A204.1 (cell line): ENCODE measurements around the gene STK10.
"Not testable (repeated sequence)": the region's sequence is repeated elsewhere in the genome, so short reads cannot be mapped to it uniquely, and the experiment has no call there.

Experiments
- FAIRE-seq: peaks from 2 replicates; lab custom pipeline; 2012; peaks lifted over from hg19 to GRCh38; lab: Jason Lieb, UNC

STK10 gene

DNA sequence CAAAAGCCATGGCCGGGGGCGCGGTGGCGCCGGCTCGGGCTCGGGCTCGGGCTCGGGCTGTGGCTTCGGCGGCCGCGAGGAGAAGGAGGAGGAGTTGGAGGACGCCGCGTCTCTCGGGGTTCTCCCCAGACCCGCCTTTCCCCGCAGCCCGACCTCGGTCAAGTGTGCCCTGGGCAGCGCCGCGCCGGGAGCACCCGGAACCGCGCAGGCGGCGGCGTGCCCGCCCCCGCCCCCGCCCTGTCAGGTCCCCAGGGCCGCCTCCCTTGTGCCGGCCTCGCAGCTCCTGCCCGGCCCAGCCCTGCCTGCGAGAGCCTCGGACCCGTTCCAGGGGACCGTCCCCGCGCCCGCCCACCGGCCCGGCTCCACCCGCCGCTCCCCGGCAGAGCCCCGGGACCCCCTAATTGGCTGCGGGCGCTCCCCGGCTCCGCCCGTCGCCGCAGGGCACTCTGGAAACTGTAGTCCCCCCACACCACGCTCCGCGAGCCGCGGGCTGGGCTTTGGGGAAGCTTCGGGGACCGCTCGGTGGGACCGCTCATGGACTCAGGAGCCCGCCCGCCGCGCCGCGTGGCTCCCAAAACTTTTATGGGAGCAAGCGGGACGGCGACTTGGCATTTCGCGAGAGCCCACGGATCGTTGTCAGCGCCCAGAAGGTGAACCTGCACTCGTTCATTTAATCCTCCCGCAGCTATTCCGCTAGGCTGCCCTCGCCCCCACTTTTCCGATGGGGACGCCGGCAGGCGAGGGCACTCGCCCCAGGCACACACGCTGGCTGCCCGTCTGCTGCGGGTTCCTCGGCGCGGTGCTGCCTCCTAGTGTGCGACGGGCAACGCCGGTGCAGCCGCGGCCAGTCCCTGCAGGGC is at the start of gene STK10:
Gene STK10, minus strand, starts transcription at position 192 of the 860 bp plus-strand sequence. Its CDS starts 182 bp downstream, at position 10.
- FAIRE-seq, result no peak

DNA sequence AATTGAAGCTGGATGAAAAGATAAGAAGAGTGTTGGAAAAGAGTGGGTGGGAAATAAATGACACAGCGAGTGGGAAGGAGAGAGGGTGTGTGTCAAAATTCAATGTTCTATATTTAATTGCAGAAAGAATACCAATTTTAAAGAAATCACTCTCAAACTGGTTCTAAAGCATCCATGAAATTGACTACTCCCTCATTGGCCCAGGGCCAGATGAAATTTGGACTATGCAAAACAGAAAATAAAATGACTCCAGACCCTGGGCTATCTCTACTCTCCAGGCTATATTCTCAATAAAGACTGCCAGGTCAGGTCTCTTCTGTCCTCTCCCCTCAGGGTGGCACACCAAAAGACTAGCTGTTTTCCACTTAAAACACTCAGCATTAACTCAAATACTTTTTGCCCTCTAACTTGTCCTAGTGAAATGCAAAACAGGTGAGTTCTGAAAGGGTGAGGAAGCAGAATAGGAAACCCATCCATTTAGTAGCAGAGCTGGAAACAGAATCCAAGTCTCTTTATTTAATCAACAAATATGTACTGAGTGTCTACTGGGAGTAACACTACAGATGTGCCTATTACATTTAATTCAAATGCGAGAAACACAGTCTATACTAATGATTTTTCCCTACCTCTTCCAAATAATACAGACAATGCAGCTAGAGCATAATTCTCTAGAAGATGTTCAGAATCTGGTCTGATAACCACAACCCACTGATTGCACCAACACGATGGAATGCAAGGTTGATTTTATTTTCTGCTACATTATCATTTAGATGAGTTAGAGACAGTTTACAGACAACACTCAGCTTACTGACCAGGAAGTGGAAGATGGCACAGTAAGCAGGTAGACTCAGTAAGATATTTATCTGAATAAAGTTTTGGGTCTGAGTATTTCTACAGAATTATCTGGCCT is 48.1 kb upstream of the STK10 start:
- no peak for FAIRE-seq

DNA sequence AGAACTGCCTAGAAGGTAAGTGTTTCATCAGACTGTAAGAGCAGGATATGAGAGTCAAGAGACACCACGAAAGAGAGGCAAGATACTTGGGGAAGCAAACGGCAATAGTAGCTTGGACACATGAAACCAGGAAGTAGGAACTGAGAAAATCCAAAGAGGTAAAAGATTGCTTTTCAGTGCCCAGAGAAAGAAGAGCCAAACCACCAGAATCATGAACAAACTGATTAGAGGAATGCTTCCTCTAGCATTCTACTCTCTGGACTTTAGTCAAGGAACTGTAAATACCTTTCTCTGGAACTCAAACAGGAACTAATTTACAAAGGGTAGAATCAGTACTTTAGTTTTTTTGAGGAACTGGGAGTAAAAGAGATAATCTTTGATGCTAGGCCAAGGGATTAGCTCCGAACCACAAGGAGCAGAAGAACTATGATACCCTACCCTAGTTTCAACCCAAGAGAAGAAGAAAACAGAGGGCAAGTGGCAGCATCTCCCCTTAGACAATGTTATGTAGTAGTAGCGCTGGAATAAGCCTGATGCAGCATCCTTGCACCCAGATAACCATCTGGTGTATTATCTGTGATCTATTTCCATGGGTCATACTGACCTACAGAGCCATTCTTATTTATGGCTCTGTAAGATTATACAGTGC is 47.2 kb upstream of the STK10 start:
- no peak for FAIRE-seq

DNA sequence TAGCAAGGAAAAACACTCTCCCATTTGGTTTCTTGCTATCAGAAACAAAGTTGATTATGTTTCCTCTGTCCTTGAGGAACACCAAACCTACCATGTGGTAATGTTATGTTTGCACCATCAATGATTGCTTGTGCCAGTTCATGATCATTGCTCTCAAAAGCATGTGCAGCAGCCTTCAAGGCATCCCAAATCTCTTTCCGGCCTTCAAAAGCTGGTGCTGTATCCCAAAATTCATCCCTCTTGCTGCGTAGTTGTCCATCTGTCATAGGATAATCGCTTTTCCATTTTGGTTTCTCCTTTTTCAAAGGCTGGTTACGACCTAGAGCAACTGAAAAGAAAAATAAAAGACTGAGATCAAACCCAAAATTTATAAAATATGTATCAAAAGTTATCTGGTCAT is 46.0 kb upstream of the STK10 start:
- FAIRE-seq, result no peak

DNA sequence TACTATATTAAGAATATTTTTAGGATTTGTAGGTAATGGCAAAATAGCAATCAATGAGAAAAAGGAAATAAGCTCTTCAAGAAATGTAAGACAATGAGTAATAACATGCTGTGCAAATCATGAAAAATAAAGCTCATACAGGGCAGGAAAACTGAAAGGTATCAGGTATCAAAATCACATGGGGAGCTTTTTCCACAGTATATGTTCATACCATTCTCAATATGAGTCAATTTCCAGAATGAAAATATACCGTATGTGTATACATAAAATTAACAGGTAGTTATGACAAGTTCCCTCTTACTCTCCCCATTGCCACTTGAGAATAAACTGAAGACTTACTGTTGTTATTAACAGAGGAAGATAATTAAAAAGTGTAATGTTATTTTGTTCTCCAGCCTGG is 41.9 kb upstream of the STK10 start:
- FAIRE-seq, result no peak

DNA sequence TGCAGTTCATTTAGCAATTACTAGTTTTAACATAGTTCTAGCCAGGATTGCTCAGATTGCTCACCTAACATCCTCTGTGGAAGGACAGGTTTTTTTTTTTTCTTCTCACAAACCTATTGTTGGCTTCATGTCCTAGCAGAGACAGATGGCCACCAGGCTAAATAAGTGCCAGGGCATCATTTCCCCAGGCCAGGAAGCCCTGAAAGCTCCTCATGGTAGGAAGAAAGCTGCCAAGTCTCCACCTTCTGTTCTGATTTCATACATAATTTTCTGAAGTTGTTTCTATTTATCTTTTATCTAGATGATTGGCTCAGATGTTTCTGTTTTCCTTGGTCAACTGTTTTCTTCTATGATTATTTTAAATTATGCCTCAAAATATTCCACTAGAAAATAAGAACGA is 37.0 kb upstream of the STK10 start:
- no peak for FAIRE-seq

DNA sequence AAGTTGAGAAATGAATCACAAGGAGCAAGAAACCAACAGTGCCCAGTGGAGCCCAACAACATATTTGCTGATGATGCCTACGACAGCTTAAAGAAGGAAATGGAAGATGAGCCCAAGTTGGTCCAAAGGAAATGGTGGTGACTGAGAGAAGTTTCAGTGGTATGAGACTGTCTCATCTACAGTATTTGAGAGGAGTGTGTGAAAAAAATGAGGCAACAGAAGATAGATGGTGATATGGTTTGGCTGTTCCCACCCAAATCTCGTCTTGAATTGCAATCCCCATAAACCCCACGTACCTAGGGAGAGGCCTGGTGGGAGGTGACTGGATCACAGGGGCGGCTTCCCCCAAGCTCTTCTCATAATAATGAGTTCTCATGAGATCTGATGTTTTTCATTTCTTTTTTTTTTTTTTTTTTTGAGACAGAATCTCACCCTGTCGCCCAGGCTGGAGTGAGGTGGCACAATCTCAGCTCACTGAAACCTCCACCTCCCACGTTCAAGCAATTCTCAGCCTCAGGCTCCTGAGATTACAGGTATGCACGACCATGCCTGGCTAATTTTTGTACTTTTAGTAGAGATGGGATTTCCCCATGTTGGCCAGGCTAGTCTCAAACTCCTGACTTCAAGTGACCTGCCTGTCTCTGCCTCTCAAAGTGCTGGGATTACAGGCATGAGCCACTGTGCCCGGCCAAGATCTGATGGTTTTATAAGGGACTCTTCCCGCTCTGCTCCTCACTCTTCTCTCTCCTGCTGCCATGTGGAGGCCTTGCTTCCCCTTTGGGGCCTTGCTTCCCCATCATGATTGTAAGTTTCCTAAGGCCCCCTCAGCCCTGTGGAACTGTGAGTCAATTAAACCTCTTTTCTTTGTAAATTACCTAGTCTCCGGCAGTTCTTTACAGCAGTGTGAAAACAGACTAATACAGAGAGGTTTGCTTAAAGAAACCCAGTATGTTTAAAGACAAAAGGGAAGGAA is 36.2 kb upstream of the STK10 start:
- FAIRE-seq, result no peak

DNA sequence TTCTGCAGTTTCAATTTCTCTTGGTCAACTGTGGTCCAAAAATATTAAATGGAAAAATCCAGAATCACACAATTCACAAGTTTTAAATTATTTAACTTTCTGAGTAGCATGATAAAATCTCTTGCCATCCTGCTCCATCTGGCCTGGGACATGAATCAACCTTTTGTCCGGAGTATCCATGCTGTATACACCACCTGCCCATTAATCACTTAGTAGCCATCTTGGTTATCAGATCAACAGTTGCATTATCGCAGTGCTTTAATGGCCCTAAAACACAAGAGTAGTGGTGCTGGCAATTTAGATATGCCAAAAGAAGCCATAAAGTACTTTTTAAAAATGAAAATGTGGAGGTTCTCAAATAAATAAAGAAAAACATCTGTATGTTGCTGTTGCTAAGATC is 31.3 kb upstream of the STK10 start:
- FAIRE-seq, result no peak

DNA sequence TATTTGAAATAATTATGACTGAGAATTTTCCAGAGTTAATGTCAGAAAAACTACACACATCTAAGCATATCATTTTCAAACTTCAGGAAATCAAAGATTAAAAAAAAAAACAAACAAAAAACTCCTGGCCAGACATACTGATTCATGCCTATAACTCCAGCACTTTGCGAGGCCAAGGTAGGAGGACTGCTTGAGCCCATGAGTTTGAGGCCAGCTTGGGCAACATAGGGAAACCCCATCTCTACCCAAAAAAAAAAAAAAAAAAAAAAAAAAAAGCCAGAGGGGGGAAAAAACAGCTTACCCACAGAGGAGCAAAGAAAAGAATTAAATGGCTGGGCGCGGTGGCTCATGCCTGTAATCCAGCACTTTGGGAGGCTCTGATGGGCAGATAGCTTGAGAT is 28.3 kb upstream of the STK10 start:
- FAIRE-seq, result no peak

DNA sequence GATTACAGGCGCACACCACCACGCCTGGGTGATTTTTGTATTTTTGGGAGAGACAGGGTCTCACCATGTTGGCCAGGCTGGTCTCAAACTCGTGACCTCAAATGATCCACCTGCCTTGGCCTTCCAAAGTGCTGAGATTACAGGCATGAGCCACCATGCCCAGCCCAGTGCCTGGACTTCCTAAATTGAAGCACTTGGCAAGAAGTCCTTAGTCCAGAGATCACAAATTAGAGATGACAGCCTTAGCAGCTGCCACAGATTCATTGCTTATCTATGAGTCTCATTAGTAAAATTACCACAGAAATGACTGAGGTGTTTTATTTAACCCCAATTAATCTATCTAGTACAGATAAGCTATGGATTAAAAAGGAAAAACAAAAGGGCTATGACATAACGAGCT is 25.1 kb upstream of the STK10 start:
- no peak for FAIRE-seq

DNA sequence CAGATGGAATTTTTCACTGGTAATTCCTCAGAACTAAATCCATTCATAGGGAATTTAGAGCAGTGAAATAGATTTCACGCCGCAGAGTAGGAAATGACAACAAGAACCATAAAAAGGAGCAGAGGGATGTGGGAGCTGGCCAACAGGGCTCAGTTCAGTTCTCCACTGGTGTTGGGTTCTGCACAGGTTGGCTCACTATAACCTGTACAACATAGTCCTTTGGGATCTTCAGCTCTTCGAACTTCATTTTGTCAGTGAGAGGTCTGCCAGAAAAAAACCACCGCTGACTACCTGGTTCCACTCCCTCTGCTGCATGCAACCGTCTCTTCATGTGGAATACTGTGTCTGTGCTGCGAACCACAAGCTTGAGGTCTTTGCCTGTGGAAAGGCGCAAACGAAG is 23.7 kb upstream of the STK10 start:
- FAIRE-seq, result no peak

DNA sequence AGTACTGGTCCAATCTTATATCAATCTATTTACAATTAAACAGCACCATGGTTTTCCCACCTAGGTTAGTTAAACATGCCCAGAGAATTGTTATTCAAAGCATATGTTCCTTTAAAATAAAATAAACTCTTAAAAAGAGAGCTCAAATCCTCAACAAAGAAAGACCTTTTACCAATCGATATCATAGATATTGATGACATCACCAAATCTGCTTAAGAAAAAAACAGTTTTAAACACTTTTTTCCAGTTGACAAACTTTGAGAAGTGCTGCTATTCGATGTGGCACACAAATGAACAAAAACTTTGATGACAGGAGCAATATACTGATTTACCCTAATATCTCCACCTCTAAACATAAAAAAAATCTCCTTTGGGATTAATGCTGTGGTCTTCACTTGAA is 21.7 kb upstream of the STK10 start:
- FAIRE-seq, result no peak

DNA sequence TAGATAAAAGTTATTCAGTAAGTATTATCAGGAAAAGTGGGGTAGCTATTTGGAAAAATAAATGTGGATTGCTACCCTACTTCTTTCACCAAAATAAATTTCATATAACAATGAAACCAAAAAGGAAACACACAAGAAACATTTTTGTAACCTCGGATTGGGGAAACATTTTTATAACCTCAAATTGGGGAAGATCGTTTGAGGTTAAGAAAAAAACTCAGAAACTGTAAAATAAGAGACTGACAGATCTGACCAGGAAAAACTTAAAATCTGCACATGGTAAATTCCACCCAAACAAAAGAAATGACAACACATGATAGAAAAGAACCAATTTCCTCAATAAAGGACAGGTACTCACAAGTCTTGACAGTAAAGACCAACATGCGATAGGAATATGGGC is 19.5 kb upstream of the STK10 start:
- no peak for FAIRE-seq

DNA sequence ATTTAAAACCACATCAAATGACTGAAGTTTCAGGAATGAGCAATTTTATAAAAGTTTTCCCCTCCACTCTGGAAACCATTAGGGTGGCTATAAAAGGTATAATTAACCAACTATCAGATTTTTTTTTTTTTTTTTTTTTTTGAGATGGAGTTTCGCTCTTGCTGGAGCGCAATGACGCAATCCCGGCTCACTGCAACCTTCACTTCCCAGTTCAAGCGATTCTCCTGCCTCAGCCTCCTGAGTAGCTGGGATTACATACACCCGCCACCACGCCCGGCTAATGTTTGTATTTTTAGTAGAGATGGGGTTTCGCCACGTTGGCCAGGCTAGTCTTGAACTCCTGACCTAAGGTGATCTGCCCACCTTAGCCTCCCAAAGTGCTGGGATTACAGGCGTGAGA is 18.0 kb upstream of the STK10 start:
- FAIRE-seq, result not testable (repeated sequence)

DNA sequence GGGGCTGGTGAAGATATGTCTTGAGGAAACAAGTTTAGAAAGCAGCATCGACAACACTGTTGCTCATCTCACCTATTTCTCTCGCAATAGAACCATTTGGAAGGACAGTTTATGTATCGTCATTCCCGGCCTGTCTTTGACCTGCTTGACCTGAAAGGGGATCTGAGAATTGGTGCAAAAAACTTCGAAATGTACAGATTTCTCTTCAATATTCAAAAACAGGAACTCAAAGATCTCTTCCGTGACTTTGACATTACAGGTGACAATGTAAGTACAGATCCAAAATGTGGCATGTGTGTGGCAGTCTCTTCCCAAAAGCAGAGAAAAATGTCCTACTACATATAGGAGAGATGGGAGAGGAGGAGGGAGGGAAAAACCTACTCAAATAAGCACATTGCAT is 12.5 kb upstream of the STK10 start:
- no peak for FAIRE-seq

DNA sequence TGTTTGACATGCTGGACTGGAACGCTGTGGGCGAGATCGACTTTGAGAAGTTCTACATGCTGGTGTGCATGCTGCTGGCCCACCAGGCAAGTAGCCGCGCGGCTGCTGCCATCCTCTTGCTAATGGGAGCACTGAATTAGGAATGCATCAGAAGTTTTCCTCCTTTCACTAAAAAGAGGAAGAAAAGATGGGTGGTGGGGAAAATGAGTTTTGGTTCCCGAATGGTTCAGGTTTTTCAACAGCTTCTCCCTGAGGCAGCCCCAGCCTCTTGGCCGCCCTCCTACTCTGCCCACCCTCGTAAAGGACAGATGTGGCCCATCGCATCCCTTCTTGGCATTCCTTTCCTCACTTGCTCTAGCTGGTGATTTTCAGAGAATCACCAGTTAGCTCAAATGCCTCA is 11.4 kb upstream of the STK10 start:
- FAIRE-seq, result no peak

DNA sequence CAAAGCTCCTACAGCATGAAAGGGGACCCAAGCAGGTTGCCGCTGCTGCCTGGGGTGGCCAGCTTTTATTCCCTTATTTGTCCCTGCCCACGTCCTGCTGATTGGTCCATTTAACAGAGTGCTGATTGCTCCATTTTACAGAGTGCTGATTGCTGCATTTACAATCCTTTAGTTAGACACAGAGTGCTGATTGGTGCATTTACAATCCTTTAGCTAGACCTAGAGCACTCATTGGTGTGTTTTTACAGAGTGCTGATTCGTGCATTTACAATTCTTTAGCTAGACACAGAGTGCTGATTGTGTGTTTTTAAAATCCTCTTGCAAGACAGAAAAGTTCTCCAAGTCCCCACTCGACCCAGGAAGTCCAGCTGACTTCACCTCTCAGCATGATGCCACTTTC is 9.8 kb upstream of the STK10 start:
- not testable (repeated sequence) for FAIRE-seq

DNA sequence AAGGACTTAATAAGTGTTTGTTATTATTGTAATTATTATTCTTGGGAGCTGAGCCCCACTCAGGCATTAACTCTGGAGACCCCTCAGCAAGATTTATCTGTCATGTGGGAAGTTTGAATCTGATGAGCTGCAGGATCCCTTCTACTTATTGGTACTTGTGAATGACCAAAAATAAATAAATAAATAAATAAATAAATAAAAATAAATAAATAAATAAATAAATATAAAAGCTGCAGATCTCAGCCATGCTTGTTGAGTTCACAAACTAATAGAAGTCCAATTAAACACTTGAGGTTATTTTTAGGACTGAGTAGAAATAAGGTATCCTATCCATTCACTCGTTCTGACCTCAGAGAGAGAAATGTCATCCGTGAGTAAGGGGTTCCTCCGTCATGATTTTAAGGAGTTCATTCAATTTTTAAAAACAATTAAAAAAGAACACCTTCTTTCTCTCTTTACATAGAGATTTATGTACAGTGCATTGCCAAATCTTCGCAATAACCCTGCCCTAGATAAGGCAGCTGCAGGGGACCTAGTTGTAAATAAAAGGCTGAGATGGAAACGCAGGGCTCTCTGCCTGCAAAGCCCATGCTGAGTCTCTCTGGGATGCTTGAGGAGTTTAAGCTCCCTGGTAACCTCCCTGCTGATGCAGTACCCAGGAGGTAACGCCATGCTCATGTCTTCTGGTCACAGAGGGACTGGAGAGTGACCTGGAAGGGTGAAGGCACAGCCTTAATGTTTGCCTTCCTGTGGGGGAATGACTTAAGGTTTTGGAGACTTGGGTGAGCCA is 7.2 kb upstream of the STK10 start:
- no peak for FAIRE-seq

DNA sequence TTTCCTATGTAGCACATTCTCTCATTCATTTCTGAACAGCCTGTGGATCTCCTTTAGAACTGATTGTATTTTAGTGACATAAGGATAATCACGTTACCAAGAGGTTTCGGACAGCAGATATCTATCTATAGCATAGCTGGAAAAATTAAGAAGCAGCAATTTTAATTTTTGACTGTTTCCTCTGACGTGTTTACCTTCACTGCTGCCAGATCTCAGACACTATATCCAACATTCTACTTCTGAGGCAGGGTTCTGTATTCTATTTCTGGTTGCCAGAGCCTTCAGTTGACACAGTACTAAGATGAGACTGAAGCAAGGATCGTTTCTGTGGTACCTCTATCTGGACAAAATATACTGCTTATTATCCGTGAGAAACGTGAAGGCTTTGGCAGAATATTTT is 5.8 kb upstream of the STK10 start, which contains the start of gene EFCAB9:
Gene EFCAB9, plus strand, starts transcription at position 301 of the 400 bp plus-strand sequence. Its CDS starts 1 bp downstream, at position 302.
- FAIRE-seq, result no peak

DNA sequence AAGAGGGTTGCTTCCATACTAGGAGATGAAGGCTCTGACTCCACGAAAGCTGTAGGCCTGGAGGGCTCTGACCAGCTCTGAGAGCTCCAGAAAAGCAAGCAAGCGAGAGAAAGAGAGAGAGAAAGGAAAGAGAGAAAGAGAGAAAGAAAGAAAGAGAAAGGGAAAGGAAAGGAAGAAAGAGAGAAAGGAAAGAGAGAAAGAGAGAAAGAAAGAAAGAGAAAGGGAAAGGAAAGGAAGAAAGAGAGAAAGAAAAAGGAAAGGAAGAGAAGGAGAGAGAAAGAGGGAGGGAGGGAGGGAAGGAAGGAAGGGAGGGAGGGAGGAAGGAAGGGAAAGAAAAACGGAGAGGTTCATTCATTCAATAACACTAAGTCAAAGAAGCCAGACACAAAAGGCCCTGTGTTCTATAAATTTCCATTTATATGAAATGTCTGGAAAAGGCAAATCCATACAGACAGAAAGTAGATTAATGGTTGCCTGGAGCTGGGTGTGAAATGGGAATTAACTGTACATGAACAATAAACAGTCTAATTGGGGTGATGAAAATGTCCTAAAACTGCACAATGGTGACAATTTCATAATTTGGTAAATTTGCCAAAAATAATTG is 1.8 kb upstream of the STK10 start:
- FAIRE-seq, result no peak
